Measurements from ENCODE around the gene APOC4. TPM values are rescaled to one million over a fixed set of nuclear protein-coding genes. Genes with fewer than 3 reads are reported as not detected.
A peak's percentile ranks its signal among the peaks of the same experiment; 100 is the strongest.

APOC4 gene
- total RNA-seq, 1 experiment from 2014 or later, result not detected

GRCh38 chr19:44892932-44893331 is 49.1 kb upstream of the APOC4 start:
- Histone ChIP-seq H3K14ac (ENCODE audit: insufficient read depth, low read length) (no peak overlapping the region), H3K23ac (ENCODE audit: insufficient read length, low read depth, low read length) (no peak overlapping the region), H3K4me1 (ENCODE audit: insufficient read depth, low read length) (peaks cover 6% of the 10 kb centered on the region; the same call in 1 of the 2 replicates), H2AFZ (ENCODE audit: low read length) (no peak overlapping the region), H2BK5ac (ENCODE audit: insufficient read length, low read length) (no peak overlapping the region), H3K9me3 (ENCODE audit: control insufficient read depth, low read depth, low read length) (no peaks in the 10 kb centered on the region), H3K18ac (ENCODE audit: insufficient read length, low read depth, low read length) (no peak overlapping the region), H3K4ac (ENCODE audit: low read depth, low read length) (no peak overlapping the region), H3K4me2 (ENCODE audit: insufficient read depth, insufficient read length, low read length) (no peak overlapping the region), H3K79me1 (ENCODE audit: insufficient read depth, low read depth, low read length, poor library complexity, severe bottlenecking) (peaks cover 15% of the 10 kb centered on the region), H4K5ac (ENCODE audit: insufficient read length, low read depth, low read length) (no peak overlapping the region), H4K91ac (ENCODE audit: insufficient read length, low read depth, low read length) (no peak overlapping the region), H2BK15ac (ENCODE audit: low read depth, low read length) (no peak overlapping the region), H3K79me2 (ENCODE audit: insufficient read depth, low read length) (peaks cover 12% of the 10 kb centered on the region), H2BK120ac (ENCODE audit: low read depth, low read length, poor library complexity, severe bottlenecking) (no peak overlapping the region), H2BK12ac (ENCODE audit: insufficient read length, low read depth, low read length) (no peak overlapping the region), H3K9ac (ENCODE audit: extremely low read depth, insufficient read length, low read length) (no peak overlapping the region), H3K56ac (ENCODE audit: insufficient read length, low read depth, low read length) (no peak overlapping the region), H3K27me3 (ENCODE audit: insufficient read depth, low read length) (no peaks in the 10 kb centered on the region), H2BK20ac (ENCODE audit: low read depth, low read length, poor library complexity, severe bottlenecking) (no peak overlapping the region), H4K20me1 (ENCODE audit: control insufficient read depth, insufficient read depth, insufficient read length) (peaks cover 3% of the 10 kb centered on the region), H3T11ph (ENCODE audit: low read length) (no peak overlapping the region), H2AK5ac (ENCODE audit: insufficient read length, low read length) (no peak overlapping the region), H3K23me2 (ENCODE audit: insufficient read length, low read depth, low read length, poor library complexity, severe bottlenecking) (peaks cover 6% of the 10 kb centered on the region), H3K27ac (ENCODE audit: insufficient read length, low read depth, low read length) (no peak overlapping the region), H4K8ac (replicated peaks; ENCODE audit: insufficient read length, low read depth, low read length) (no peak overlapping the region)
- Mint-ChIP-seq H3K4me1 (peaks cover 3 to 23% of the 10 kb centered on the region in 2 experiments), H3K4me3 (peak overlapping the region; percentile 81 to 97), H3K9me3 (no peaks in the 10 kb centered on the region), H3K27me3 (ENCODE audit: low read depth) (no peaks in the 10 kb centered on the region; the same call in 1 of the 2 replicates), H3K27ac (peak overlapping the region in 2 of 3 experiments; percentile 74 to 81; a peak in 4 of 7 replicates), H3K36me3 (ENCODE audit: insufficient read depth in 1 of 3, low read depth in 3 of 3) (peaks cover 53 to 75% (median 72%) of the 10 kb centered on the region in 3 experiments; a peak in 6 of 7 replicates)
- TF ChIP-seq, protein P1, sequence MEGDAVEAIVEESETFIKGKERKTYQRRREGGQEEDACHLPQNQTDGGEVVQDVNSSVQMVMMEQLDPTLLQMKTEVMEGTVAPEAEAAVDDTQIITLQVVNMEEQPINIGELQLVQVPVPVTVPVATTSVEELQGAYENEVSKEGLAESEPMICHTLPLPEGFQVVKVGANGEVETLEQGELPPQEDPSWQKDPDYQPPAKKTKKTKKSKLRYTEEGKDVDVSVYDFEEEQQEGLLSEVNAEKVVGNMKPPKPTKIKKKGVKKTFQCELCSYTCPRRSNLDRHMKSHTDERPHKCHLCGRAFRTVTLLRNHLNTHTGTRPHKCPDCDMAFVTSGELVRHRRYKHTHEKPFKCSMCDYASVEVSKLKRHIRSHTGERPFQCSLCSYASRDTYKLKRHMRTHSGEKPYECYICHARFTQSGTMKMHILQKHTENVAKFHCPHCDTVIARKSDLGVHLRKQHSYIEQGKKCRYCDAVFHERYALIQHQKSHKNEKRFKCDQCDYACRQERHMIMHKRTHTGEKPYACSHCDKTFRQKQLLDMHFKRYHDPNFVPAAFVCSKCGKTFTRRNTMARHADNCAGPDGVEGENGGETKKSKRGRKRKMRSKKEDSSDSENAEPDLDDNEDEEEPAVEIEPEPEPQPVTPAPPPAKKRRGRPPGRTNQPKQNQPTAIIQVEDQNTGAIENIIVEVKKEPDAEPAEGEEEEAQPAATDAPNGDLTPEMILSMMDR (conservative IDR thresholded peaks at IDR 0.05), result no peak
- WGBS (ENCODE audit: extremely low coverage, insufficient read length, low lambda C conversion rate), result no CpG with 5 or more reads among the region's 7 CpGs
- DNase-seq, result no peak

Data from H9 (cell line).